ENCODE data around the gene FAM234A.

FAM234A gene

GRCh38 chr16:291539-291938 lies 56.9 kb downstream of the FAM234A start:
- TF ChIP-seq JUND (IDR thresholded peaks at IDR 0.05; ENCODE audit: low read depth): no peak
- in situ Hi-C loops (cut with HindIII; ENCODE audit: low pct_unique_long_range_greater_than_20kb, low sequenced_read_pairs): no loop called here
- no peak for DNase-seq (ENCODE audit: low read depth in 1 of 2, low spot score in 1 of 2)

- TF ChIP-seq JUND (IDR thresholded peaks at IDR 0.05; ENCODE audit: low read depth): no peak
- in situ Hi-C loops (cut with HindIII; ENCODE audit: low pct_unique_long_range_greater_than_20kb, low sequenced_read_pairs): no loop called here
- DNase-seq (ENCODE audit: low read depth in 1 of 2, low spot score in 1 of 2): no peak
Observed at GRCh38 chr16:293043-293775, 58.6 kb downstream of the FAM234A start.

- DNase-seq (ENCODE audit: low read depth in 1 of 2, low spot score in 1 of 2): no peak
- no peak for TF ChIP-seq JUND (IDR thresholded peaks at IDR 0.05; ENCODE audit: low read depth)
- in situ Hi-C loops (cut with HindIII; ENCODE audit: low pct_unique_long_range_greater_than_20kb, low sequenced_read_pairs): no loop called here
Observed at GRCh38 chr16:296276-296675, 61.7 kb downstream of the FAM234A start.

DNA sequence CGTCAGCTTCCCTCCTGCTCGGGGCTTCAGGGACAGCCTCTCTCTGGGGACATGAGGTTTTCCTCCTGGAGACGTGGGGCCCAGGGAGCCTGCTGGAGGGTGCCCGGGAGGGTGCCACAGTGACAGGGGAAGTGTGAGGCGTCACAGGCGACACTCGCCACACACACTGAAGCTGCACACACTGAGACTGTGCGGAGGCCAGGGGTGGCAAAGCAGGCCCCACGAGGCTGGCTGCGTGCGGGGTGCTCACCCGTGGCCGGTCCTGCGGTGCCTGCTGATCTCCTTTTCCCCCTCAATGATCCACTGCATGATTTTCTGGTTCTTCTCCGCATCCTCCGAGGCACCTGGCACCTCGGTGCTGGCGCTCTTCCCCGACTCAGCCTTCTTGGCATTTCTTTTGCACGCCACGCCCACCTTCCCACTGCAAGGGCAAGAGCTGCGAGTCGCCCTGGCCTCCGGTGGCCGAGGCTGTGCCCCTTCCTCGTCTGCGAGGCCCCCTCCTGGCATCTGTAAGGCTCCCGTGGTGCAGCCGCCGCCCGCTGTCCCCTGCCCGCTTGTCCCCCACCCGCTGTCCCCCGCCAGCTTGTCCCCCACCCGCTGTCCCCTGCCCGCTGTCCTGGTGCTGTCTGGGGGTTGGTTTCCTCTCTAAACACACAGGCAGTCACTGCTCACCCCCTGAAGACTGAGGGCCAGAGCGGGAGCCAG lies 62.3 kb downstream of the FAM234A start:
- in situ Hi-C loops (cut with HindIII; ENCODE audit: low pct_unique_long_range_greater_than_20kb, low sequenced_read_pairs): no loop called here
- no peak for TF ChIP-seq JUND (IDR thresholded peaks at IDR 0.05; ENCODE audit: low read depth)
- no peak for DNase-seq (ENCODE audit: low read depth in 1 of 2, low spot score in 1 of 2)

GRCh38 chr16:297832-298231 lies 63.2 kb downstream of the FAM234A start:
- TF ChIP-seq JUND (IDR thresholded peaks at IDR 0.05; ENCODE audit: low read depth): no peak
- in situ Hi-C loops (cut with HindIII; ENCODE audit: low pct_unique_long_range_greater_than_20kb, low sequenced_read_pairs): no loop called here
- no peak for DNase-seq (ENCODE audit: low read depth in 1 of 2, low spot score in 1 of 2)

GRCh38 chr16:301235-301634 lies 66.6 kb downstream of the FAM234A start:
- no peak for TF ChIP-seq JUND (IDR thresholded peaks at IDR 0.05; ENCODE audit: low read depth)

GRCh38 chr16:301950-302349 lies 67.3 kb downstream of the FAM234A start:
- no peak for DNase-seq (ENCODE audit: low read depth in 1 of 2, low spot score in 1 of 2)
- TF ChIP-seq JUND (IDR thresholded peaks at IDR 0.05; ENCODE audit: low read depth): no peak
- in situ Hi-C loops (cut with HindIII; ENCODE audit: low pct_unique_long_range_greater_than_20kb, low sequenced_read_pairs): no loop called here

More at GRCh38 chr16:301235-301634, 66.6 kb downstream of the FAM234A start:
- in situ Hi-C loops (cut with HindIII; ENCODE audit: low pct_unique_long_range_greater_than_20kb, low sequenced_read_pairs): no loop called here
- DNase-seq (ENCODE audit: low read depth in 1 of 2, low spot score in 1 of 2): no peak

- in situ Hi-C loops (cut with HindIII; ENCODE audit: low pct_unique_long_range_greater_than_20kb, low sequenced_read_pairs): no loop called here
- peak in 1 of 2 experiments; percentile 18 for DNase-seq (ENCODE audit: low read depth in 1 of 2, low spot score in 1 of 2)
- no peak for TF ChIP-seq JUND (IDR thresholded peaks at IDR 0.05; ENCODE audit: low read depth)
Observed at GRCh38 chr16:303760-304505, 69.3 kb downstream of the FAM234A start.

DNA sequence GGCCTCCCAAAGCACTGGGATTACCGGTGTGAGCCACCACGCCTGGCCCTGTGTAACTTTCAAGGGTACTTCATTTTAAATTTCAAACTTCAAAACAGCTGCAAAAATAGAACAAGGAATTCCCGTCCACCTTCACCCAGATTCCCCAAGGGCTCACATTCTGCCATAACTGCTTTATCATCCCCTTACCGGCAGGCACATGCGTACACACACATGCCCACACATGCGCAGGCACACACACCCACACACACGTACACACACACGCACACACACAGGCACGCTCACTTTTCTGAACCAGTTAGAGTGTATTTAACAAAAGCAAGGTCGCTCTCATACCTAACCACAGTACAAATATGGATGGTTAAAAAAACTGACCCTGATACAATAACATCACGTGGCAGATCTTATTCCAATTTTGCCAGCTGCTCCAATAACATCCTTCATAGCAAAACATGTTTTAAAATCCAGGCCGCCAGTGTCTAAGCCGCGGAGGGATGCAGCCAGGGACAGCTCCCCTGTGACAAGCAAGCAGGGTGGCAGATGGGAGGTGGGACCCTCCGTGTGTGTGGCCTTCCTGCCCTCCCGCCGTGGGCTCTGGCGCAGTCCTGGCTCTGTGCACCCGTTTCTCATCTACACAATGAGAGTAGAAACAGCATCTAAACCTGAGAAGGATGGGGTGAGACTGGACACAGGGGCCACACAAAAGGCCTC lies 71.5 kb downstream of the FAM234A start:
- TF ChIP-seq JUND (IDR thresholded peaks at IDR 0.05; ENCODE audit: low read depth): no peak
- in situ Hi-C loops (cut with HindIII; ENCODE audit: low pct_unique_long_range_greater_than_20kb, low sequenced_read_pairs): no loop called here
- no peak for DNase-seq (ENCODE audit: low read depth in 1 of 2, low spot score in 1 of 2)

- DNase-seq (ENCODE audit: low read depth in 1 of 2, low spot score in 1 of 2): no peak
- no peak for TF ChIP-seq JUND (IDR thresholded peaks at IDR 0.05; ENCODE audit: low read depth)
- in situ Hi-C loops (cut with HindIII; ENCODE audit: low pct_unique_long_range_greater_than_20kb, low sequenced_read_pairs): no loop called here
Observed at GRCh38 chr16:306911-307370, 72.3 kb downstream of the FAM234A start.

DNA sequence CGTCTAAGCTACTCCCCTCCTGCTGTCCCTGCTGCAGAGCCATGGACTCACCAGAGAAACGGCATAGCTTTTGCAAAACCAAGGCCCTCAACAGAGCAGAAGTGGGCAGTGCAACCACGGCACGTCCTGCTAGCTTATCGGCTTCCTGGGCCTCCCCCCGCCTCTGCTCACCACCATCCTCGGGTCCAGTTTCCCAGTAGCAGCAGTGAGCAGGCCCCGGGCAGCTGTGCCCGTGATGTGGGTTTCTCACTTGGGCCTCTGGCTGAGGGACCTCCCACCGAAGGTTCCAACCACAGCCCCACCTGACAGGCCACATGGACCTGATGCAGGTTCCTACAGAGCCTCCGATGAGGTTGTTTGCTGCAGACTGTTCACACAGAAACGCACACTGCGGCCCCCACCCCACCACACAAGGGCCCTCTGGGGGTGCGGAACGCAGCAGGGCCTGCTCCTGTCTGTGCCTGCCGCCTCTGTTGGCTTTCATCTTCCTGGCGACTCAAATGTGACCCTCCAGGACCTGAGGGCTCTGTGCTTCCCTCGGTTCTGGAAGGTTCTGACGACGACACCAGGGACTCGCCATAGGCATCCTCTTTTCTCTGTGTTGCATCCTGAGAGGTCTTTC lies 73.2 kb downstream of the FAM234A start:
- in situ Hi-C loops (cut with HindIII; ENCODE audit: low pct_unique_long_range_greater_than_20kb, low sequenced_read_pairs): no loop called here
- no peak for DNase-seq (ENCODE audit: low read depth in 1 of 2, low spot score in 1 of 2)
- TF ChIP-seq JUND (IDR thresholded peaks at IDR 0.05; ENCODE audit: low read depth): no peak

DNA sequence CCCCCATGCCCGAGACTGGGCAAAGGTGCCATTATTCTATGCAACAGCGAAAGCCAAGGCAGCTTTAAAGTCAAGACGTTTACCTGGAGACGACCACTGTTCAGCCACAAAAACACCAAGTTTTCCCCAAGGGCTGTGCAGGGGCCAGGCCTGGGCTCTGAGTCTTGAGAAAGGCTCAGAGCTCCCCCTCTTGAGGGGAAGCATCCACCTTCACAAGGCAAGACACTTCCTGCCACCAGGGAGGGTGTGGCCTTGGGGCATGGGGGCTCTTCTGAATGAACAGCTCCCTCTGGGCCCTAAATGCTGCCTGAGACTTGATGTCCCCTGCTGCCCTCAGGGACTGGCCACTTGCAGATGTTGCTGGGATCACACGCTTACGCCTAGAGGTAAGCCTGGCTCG lies 74.9 kb downstream of the FAM234A start:
- in situ Hi-C loops (cut with HindIII; ENCODE audit: low pct_unique_long_range_greater_than_20kb, low sequenced_read_pairs): no loop called here
- no peak for DNase-seq (ENCODE audit: low read depth in 1 of 2, low spot score in 1 of 2)
- TF ChIP-seq JUND (IDR thresholded peaks at IDR 0.05; ENCODE audit: low read depth): no peak

All from T47D (cell line).